IgD-negative memory B cell (primary cell): ENCODE results near the gene KRT1. TPM values are rescaled to one million over a fixed set of nuclear protein-coding genes. Genes with fewer than 3 reads are reported as not detected.

Source experiments
- H3K27ac Mint-ChIP-seq, 3 donors: one replicate each; pipeline ENCODE4 v1.8.0; 2020 to 2022; ENCODE audit warnings: mild to moderate bottlenecking in 3 of 3, mixed read lengths in 3 of 3, moderate library complexity in 1 of 3
- H3K27me3 Mint-ChIP-seq: one replicate; pipeline ENCODE4 v1.8.0; 2021; ENCODE audit warnings: mixed read lengths
- H3K36me3 Mint-ChIP-seq: one replicate; pipeline ENCODE4 v1.8.0; 2020; ENCODE audit warnings: mild to moderate bottlenecking, mixed read lengths
- H3K4me1 Mint-ChIP-seq, 3 donors: one replicate each; pipeline ENCODE4 v1.8.0; 2020 to 2022; ENCODE audit warnings: mixed read lengths in 3 of 3, mild to moderate bottlenecking in 1 of 3
- H3K4me3 Mint-ChIP-seq, 4 donors: one replicate each; pipeline ENCODE4 v1.8.0; 2020 to 2022; ENCODE audit warnings: mild to moderate bottlenecking in 4 of 4, mixed read lengths in 4 of 4, moderate library complexity in 3 of 4
- H3K9me3 Mint-ChIP-seq, 3 donors: one replicate each; pipeline ENCODE4 v1.8.0; 2020 to 2021; ENCODE audit warnings: mixed read lengths in 3 of 3, mild to moderate bottlenecking in 1 of 3
- polyA plus RNA-seq: library from polyadenylated mRNA; unstranded; fragments of 300-500 nt; fragmentation: Illumina TruSeq; gene quantifications from one replicate; pipeline ENCODE4 v1.2.3, GENCODE V29; 2021

The KRT1 gene
- polyA plus RNA-seq, 1 donor from 2014 or later, result 0.25 TPM

GRCh38 chr12:52650520-52651081 lies 29.6 kb downstream of the KRT1 start:
- no peaks in the 10 kb centered on the region for H3K36me3 Mint-ChIP-seq
- peaks cover 0 to 4% (median 1%) of the 10 kb centered on the region in 3 donors for H3K9me3 Mint-ChIP-seq
- no peak overlapping the region for H3K4me3 Mint-ChIP-seq
- no peak overlapping the region for H3K27ac Mint-ChIP-seq
- peaks cover 8% of the 10 kb centered on the region for H3K27me3 Mint-ChIP-seq
- H3K4me1 Mint-ChIP-seq, result peaks cover 0 to 2% (median 0%) of the 10 kb centered on the region in 3 donors

- H3K4me1 Mint-ChIP-seq, result peaks cover 0 to 2% (median 0%) of the 10 kb centered on the region in 3 donors
- H3K4me3 Mint-ChIP-seq, result no peak overlapping the region
- no peak overlapping the region for H3K27ac Mint-ChIP-seq
Measured at GRCh38 chr12:52649066-52649465, 31.1 kb downstream of the KRT1 start.

GRCh38 chr12:52648012-52648550 lies 32.1 kb downstream of the KRT1 start:
- Mint-ChIP-seq H3K4me1 (peaks cover 0 to 2% (median 0%) of the 10 kb centered on the region in 3 donors), H3K27me3 (peaks cover 7% of the 10 kb centered on the region), H3K9me3 (peaks cover 0 to 4% (median 1%) of the 10 kb centered on the region in 3 donors), H3K36me3 (no peaks in the 10 kb centered on the region), H3K27ac (no peak overlapping the region), H3K4me3 (no peak overlapping the region)

More at GRCh38 chr12:52649066-52649465, 31.1 kb downstream of the KRT1 start:
- peaks cover 0 to 4% (median 1%) of the 10 kb centered on the region in 3 donors for H3K9me3 Mint-ChIP-seq
- no peaks in the 10 kb centered on the region for H3K36me3 Mint-ChIP-seq
- H3K27me3 Mint-ChIP-seq, result peaks cover 5% of the 10 kb centered on the region

DNA sequence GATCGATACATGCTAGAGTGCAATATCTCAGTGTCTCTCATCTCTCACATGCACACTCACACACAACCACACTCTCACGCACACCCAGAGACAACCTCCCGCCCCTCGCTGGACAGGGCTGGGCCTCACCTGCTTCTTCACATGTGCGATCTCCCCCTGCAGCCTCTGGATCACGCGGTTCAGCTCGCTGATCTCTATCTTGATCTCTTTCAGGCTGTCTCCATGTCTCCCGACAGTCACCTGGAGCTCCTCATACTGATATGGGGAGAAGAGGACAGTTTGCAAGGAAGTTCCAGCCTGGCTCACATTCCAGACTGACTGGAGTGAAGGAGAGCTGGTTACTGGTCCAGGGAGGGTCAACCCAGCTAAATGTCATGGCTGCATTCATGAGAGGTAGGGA lies 32.6 kb downstream of the KRT1 start:
- Mint-ChIP-seq H3K4me1 (peaks cover 0 to 2% (median 0%) of the 10 kb centered on the region in 3 donors), H3K4me3 (no peak overlapping the region), H3K27ac (no peak overlapping the region), H3K9me3 (peaks cover 0 to 4% (median 1%) of the 10 kb centered on the region in 3 donors), H3K27me3 (peaks cover 7% of the 10 kb centered on the region), H3K36me3 (no peaks in the 10 kb centered on the region)

GRCh38 chr12:52646613-52647012 lies 33.6 kb downstream of the KRT1 start:
- Mint-ChIP-seq H3K4me1 (peaks cover 0 to 2% (median 0%) of the 10 kb centered on the region in 3 donors), H3K27ac (no peak overlapping the region), H3K4me3 (no peak overlapping the region)

DNA sequence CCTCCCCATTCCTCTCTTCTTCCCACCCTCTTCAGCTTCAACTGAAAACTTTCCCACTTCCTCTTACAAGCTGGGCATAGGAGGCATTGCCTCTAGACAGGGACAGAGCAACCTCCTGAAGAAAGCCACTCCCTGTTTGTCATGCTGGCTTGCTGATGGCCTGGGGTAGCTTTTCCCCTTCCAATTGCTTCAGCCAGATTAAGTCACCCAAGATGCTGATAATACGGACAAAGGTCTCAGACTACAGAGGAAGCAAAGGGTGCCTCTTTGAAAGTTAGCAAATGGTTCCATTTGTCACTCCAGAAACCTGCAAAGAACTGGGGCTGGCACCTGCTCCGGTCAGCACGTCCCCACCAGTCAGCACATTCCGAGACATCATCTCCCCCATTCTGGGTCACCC lies 34.2 kb downstream of the KRT1 start:
- no peak overlapping the region for H3K4me3 Mint-ChIP-seq
- peaks cover 0 to 1% (median 0%) of the 10 kb centered on the region in 3 donors for H3K9me3 Mint-ChIP-seq
- H3K4me1 Mint-ChIP-seq, result peaks cover 0 to 2% (median 0%) of the 10 kb centered on the region in 3 donors
- peak overlapping the region in 1 of 3 donors; percentile 4 for H3K27ac Mint-ChIP-seq
- no peaks in the 10 kb centered on the region for H3K36me3 Mint-ChIP-seq
- peaks cover 9% of the 10 kb centered on the region for H3K27me3 Mint-ChIP-seq

More at GRCh38 chr12:52646613-52647012, 33.6 kb downstream of the KRT1 start:
- peaks cover 9% of the 10 kb centered on the region for H3K27me3 Mint-ChIP-seq
- H3K9me3 Mint-ChIP-seq, result peaks cover 0 to 1% (median 0%) of the 10 kb centered on the region in 3 donors
- no peaks in the 10 kb centered on the region for H3K36me3 Mint-ChIP-seq

GRCh38 chr12:52645120-52645761 lies 35.0 kb downstream of the KRT1 start:
- Mint-ChIP-seq H3K36me3 (no peaks in the 10 kb centered on the region), H3K27me3 (peaks cover 9% of the 10 kb centered on the region), H3K9me3 (peaks cover 0 to 1% (median 0%) of the 10 kb centered on the region in 3 donors), H3K4me1 (peaks cover 0 to 2% (median 0%) of the 10 kb centered on the region in 3 donors), H3K4me3 (no peak overlapping the region), H3K27ac (peak overlapping the region in 1 of 3 donors; percentile 92)

DNA sequence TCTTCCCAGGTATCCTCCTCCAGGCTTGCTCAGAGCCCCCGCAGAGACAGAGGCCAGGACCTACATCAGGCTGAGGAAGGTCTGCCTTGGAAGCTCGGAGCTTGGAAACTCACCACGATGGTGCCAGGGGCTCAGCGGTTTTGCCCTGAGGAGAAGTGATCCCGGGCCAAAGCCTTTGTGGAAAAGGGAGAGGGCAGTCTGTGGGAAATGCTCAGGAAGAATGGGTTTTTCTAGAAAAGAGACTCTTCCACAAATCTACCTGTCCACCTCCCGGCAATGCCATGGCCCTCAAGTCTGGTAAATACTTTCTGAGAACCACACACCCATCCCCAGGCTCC lies 36.2 kb downstream of the KRT1 start:
- Mint-ChIP-seq H3K4me3 (no peak overlapping the region), H3K27ac (no peak overlapping the region), H3K9me3 (peaks cover 0 to 1% (median 0%) of the 10 kb centered on the region in 3 donors), H3K27me3 (peaks cover 9% of the 10 kb centered on the region), H3K4me1 (peaks cover 0 to 2% (median 0%) of the 10 kb centered on the region in 3 donors), H3K36me3 (no peaks in the 10 kb centered on the region)

DNA sequence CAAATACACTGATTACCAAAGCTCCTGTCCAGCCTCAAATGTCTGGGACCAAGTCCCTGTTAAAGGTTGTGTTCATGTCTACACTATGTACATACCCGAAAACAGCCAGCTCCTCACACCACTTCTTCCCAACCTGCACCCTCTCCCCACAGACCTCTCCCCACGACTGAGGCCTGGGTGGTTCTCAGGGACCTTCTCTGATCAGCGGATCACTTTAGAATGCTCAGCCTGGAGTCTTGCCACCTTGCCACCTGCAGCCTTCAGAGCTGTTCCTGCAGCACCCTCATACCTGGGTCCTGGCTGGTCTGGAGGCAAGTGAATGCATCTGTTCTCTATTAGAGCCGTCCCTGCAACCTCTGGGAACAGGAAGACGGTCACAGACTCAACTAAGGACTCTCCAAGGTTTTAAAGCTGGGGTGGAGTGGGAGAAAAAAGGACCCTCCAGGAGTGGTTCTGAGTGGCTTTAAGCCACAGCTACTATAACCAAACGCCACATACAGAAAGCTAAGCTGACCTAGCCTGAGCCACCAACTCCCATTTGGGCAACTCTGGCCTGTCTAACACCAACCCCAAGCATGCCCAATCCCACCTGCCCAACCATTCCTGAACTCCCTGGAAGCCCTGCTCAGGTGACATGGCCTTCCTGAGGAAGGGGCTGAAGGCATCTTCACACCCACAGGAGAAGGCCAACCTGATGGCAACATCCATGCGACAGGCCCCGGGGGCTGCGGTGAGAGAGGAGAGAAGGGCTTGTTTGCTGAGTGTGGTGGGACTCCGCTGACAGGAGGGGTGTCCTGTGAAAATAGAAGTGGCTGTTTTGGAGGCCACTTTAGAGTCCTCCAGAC lies 36.8 kb downstream of the KRT1 start:
- Mint-ChIP-seq H3K27ac (no peak overlapping the region), H3K4me1 (peaks cover 0 to 2% (median 0%) of the 10 kb centered on the region in 3 donors), H3K4me3 (no peak overlapping the region), H3K27me3 (peaks cover 9% of the 10 kb centered on the region), H3K9me3 (peaks cover 0 to 1% (median 0%) of the 10 kb centered on the region in 3 donors), H3K36me3 (no peaks in the 10 kb centered on the region)

- no peak overlapping the region for H3K27ac Mint-ChIP-seq
- H3K4me1 Mint-ChIP-seq, result no peaks in the 10 kb centered on the region
- peaks cover 9% of the 10 kb centered on the region for H3K27me3 Mint-ChIP-seq
- no peak overlapping the region for H3K4me3 Mint-ChIP-seq
- H3K36me3 Mint-ChIP-seq, result no peaks in the 10 kb centered on the region
- H3K9me3 Mint-ChIP-seq, result no peaks in the 10 kb centered on the region
Measured at GRCh38 chr12:52641468-52641867, 38.7 kb downstream of the KRT1 start.

DNA sequence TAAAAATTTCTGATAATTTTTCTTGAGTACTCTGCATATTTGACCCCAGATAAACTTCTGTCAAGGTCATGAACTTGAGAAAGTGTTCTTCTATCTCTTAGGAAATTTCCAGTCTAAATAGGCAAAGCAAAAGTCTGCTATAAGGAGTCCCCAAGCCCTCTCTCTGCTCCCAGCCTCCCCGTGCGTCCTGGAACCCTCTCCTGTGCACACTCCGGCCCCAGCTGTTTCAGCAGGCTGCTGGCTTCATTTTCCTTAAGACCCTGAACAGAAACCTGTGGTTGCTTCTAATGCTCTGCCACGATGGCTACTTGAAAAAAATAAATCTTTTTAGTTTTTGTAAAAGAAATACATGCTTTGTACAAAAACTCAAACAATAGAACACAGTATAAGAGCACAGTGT lies 42.9 kb downstream of the KRT1 start:
- Mint-ChIP-seq H3K9me3 (no peaks in the 10 kb centered on the region), H3K4me3 (no peak overlapping the region), H3K27me3 (peaks cover 9% of the 10 kb centered on the region), H3K4me1 (peaks cover 0 to 5% (median 0%) of the 10 kb centered on the region in 3 donors), H3K27ac (no peak overlapping the region), H3K36me3 (no peaks in the 10 kb centered on the region)

DNA sequence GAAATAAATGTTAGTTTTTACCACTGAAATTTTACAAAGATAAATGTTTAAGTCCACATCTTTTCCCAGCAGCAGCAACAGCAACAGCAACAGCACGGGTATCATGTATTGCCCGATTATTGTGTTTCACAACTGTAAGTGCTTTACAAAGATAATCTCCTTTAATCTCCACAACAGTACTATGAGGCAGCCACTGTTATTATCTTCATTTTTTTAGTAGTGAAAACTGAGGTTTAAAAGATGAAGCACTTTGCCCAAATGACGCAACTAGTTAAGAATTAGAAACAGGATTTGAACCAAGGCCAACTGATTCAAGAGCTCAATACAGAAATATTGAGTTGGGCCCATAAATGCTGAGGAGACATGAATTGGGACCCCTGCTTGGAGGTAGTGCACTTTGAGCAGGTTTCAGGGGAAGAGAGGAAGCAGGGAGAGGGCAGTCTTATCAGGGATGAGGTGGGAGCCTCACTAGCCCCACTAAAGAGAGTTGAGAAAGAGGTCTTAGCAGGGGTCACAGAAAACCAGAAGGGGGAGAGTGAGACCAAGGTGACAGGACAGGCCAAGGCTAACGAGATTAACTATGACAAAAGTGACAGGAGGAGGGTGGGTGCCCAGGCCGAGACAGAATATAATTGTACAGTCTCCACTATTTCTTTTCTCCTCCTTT lies 43.5 kb downstream of the KRT1 start:
- Mint-ChIP-seq H3K27ac (no peak overlapping the region), H3K9me3 (no peaks in the 10 kb centered on the region), H3K36me3 (no peaks in the 10 kb centered on the region), H3K27me3 (peaks cover 9% of the 10 kb centered on the region), H3K4me1 (peaks cover 0 to 5% (median 0%) of the 10 kb centered on the region in 3 donors), H3K4me3 (no peak overlapping the region)

- H3K9me3 Mint-ChIP-seq, result no peaks in the 10 kb centered on the region
- peaks cover 9% of the 10 kb centered on the region for H3K27me3 Mint-ChIP-seq
- no peak overlapping the region for H3K27ac Mint-ChIP-seq
- peaks cover 0 to 5% (median 0%) of the 10 kb centered on the region in 3 donors for H3K4me1 Mint-ChIP-seq
- no peak overlapping the region for H3K4me3 Mint-ChIP-seq
- no peaks in the 10 kb centered on the region for H3K36me3 Mint-ChIP-seq
Measured at GRCh38 chr12:52636189-52636588, 44.0 kb downstream of the KRT1 start.

- Mint-ChIP-seq H3K27me3 (peaks cover 9% of the 10 kb centered on the region), H3K4me1 (peaks cover 0 to 5% (median 0%) of the 10 kb centered on the region in 3 donors), H3K4me3 (no peak overlapping the region), H3K9me3 (no peaks in the 10 kb centered on the region), H3K27ac (peak overlapping the region in 1 of 3 donors; percentile 73), H3K36me3 (no peaks in the 10 kb centered on the region)
Measured at GRCh38 chr12:52634266-52635056, 45.7 kb downstream of the KRT1 start.
